HG02610 (cell line): ENCODE measurements around the gene CLEC11A.

Source experiments
- ATAC-seq: cut with Tn5 transposase; IDR thresholded peaks from one replicate; pipeline ENCODE4 v1.9.1; 2021; ENCODE audit warnings: mild to moderate bottlenecking, moderate library complexity; ENCODE audit not compliant: unreplicated experiment

CLEC11A gene

DNA sequence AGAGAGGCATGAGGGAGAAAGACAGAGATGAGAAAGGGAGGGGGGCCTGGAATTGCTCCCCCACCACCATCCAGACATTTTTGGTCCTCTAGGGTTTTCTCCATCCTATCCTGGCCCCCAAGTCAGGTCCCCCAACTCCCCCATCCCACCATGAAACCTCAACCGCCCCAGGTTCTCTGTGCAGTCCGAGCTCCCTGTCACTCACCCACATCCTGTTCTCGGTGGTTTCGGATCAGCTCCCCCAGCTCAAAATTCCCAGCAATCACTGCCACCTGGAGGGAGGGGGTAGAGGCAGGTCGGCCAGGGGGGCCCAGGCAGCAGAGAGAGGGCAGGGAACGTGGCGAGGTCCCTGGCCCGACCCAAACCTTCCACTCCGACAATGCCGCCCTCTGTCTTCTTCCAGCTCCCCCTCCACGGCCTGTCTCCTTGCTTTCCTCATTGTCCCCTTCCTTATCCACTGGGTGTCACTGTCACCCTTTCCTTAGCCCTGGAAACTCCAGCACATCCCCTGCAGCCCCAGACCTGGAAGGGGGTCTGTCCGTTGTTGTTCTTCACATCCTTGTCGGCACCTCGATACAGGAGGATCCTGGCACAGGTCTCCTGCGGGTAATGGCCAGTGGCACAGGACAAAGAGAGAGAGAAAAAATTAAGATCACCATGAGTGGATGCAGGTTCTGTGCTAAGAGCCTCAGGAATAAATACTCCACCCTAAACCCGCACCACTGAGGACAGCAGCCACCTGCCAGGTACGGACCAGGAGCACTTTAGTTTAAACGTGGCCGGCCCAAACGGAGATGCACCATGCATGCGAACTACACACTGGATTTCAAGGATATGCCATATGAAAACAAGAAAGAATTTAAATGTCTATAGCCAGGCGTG is 19.0 kb upstream of the CLEC11A start:
- no peak for ATAC-seq

DNA sequence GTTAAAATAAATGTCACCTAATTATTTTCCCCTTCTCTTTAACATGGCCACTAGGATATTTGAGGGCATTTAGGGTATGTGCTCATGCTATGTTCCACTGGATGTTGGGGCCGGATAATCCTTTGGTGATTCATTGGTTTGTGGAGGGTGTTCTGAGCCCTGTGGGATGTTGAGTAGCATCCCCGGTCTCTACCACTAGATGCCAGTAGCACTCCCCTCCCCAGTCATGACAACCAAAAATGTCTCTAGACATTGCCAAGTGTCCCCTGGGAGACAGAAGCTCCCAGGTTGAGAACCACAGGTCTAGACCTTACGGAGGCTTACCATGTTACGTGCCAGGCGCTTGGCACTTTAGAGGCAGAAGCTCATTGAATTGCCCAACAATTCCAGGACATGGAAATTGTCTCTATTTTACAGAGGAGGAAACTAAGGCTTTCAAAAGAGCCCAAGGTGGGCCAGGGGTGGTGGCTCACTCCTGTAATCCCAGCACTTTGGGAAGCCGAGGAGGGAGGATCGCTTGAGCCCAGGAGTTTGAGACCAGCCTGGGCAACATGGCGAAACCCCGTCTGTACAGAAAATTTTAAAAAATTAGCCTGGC is 17.6 kb upstream of the CLEC11A start:
- no peak for ATAC-seq

DNA sequence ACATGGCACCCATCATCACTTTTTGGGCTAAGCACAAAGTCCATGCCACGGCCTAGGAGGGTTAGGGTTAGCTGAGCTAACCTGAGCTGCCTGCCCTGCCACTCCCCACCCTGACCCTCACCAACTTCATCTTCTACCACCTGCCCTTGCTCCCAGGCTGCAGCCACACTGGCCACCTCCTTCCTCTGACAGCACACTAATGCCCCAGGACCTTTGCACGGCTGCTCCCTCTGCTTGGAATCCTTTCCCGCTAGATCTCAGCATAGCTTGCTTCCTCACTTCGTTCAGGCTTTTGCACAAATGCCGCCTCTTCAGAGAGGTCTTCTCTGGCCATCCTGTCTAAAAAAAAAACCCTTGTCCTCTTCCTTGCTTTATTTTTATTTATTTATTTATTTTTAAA is 16.8 kb upstream of the CLEC11A start:
- no peak for ATAC-seq

DNA sequence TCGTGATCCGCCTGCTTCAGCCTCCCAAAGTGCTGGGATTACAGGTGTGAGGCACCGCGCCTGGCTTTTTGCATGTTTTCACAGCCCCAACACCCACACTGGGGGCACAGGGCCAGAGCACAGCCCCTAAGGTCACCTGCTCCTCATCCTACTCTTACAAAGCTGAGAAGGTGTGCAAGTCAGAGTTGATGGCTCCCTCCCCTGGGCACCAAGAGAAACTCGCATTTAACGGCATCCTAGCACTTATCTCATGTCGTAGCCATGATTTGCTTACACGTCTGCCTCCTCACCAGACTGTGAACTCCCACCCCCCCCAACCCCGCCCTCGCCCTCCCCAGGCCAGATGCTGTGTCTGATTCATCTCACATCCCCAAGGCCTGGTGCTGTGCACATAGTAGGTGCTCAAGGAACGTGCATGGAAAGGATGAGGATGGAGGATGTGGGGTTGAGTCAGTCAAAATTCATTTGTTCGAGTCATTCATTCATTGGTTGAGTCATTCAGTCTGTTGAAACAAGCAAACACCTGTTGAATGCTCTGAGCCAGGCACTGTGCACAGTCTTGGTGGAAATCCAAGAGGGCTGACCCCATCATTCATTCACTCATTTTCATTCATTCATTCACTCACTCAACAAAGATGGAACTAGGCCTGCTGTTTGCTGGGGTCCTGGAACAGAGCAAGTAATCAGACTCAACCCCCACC is 14.8 kb upstream of the CLEC11A start:
- no peak for ATAC-seq

DNA sequence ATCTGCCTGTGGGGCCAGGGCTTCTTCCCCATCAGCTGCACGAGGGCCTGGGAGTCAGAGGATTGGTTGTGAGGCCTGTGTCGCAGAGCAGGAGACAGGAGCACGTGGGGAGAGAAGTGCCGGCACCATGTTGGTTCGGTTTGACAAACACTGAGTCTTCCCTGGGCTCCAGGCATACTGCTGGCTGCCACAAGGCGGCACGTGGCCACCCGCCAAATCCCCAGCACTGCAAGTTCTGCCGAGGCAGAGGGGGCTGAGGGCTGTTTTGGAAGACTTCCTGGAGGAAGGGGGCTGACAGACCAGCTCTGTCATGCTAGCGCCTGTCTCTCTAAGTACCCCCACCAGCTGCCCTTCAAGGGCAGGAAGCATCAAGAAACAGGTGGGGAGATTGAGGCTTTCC is 13.1 kb upstream of the CLEC11A start:
- no peak for ATAC-seq

DNA sequence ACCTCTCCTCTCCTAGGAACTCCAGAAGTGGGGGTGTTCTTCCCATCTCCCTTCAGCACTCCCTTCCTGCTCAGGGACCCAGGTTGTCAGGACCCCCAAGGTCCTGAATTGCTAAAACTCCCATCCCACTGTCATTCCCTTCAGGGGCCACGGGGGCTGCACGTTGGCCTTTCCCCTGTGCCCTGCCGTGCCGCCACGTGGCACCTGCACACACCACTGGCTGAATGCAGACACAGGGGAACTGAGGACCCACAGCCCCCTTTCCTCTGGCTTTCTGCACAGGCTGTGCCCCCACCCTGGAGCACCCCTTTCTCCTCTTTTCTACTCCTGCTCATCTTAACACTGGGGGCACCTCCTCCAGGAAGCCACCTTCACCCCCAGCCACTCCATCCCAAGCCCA is 12.6 kb upstream of the CLEC11A start:
- no peak for ATAC-seq

DNA sequence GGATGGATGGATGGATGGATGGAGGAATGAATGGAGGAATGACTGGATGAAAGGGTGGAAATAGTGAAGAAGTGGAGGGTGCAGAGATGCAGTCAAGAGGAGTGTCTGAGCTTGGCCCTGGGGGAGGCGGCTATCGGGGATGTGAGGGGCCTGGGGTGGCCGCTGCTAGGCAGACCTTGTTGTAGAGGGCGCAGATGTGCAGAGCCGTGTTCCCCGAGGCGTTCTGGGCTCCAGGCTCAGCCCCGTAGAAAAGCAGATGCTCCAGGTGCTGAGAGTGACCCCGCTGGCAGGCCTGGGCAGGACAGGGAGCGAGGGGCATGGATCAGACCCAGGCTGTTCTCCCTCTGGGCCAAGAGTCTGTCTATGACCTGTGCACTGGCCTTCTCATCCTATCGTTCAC is 12.0 kb upstream of the CLEC11A start:
- no peak for ATAC-seq

DNA sequence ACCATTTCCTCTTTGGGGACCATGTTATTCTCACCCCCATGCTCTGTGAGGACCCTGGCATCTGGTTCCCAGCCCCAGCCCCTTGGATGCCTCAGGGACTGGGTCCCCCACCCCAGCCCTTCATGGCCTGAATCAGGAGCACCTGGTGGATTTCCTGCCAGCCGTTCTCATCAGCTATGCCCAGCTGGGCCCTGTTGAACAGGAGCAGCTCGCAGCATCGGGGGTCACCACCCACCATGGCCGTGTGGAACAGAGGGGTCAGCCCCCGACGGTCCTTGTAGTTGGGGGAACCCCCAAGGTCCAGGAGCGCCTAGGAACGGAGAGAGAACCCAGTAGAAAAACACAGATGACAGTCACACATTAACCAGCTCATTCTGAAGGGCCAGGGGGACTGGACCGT is 11.4 kb upstream of the CLEC11A start:
- no peak for ATAC-seq

DNA sequence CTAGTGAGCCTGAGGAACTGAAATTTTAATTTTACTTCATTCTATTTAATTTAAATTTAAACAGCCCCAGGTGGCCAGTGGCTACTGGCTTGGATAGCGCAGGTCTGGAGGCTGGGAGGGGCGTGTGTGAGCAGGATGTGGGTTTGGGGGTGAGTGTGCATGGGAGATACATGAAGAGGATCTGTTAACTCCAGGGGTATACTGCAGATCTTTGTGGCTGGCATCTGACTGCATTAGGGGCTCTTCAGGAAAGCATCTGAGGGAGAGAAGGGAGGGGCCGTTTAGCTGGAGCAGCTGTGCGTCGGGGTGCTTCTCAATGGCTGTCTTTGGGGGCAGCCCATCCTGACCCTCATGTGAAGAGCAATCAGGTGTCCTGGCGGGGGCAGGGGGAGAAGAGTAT is 10.3 kb upstream of the CLEC11A start:
- ATAC-seq, result no peak

DNA sequence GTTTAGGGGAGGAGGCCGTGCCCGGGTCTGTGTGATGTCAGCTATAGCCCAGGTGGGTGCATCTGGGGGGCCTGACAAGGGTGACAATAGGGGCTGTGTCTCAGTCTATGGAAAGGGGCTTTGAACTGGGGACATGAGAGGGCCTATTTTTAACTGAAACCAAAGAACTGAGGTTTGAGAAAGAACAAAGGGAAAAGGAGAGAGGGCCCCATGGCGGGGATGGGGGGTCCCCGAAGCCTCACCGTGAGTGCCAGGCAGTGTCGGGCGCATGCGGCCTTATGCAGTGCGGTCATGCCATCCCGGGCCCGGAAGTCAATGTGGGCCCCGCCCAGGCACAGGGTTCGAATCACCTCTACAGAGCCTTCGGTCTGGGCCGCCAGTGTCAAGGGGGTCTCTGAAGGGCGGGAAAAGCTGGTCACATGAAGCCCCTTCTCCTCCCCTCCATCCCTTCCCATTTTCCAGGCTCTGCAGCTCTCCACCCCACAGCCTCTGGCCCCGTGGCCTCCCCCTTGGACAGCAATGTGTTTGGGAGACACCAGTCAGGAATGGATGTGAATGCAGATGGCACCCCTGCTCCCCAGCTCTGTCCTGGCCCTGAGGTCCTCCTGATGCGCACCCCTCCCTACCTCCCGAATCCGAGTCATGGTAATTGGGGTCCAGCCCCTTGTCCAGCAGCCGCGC is 9.5 kb upstream of the CLEC11A start:
- no peak for ATAC-seq

DNA sequence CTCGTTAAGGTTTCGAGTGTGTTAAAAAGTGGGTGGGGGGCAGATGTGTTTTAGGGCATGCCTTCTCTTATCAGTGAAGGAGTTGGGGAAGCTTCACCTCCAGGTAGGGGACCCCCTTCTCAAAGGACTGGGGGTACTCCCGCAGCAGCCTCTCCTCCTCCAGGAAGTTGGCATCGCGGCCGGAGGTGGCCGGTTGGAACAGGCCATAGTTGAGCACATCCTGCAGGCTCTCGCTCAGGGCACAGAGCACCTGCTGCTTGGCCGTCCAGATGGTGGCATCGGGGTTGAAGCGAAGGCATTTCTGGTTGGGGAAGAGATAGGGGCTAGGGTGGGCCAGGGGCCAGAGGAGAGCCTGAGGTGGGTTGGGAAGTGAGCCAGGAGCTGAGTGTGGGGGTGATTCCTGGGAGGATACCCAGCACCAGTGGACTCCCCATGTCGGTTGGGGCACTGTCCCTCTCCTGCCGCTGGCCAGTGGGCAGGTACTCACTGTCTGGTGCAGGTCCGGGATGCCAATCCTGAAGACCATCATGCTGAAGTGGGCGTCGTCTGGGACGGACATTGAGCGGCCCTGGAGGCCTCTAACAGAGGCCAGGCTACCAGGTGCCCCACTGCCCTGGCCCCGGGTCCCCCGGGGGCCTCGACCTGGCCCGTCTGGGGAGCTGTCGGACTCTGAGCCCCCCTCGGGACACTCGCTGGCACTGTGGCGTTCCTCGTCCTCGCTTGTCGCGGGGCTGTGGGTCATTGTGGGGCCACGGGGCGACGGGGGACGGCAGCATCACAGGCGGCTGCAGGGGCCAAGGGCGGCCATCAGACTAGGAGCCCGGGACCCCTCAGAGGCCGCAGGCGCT is 6.8 kb upstream of the CLEC11A start:
- ATAC-seq, result no peak

DNA sequence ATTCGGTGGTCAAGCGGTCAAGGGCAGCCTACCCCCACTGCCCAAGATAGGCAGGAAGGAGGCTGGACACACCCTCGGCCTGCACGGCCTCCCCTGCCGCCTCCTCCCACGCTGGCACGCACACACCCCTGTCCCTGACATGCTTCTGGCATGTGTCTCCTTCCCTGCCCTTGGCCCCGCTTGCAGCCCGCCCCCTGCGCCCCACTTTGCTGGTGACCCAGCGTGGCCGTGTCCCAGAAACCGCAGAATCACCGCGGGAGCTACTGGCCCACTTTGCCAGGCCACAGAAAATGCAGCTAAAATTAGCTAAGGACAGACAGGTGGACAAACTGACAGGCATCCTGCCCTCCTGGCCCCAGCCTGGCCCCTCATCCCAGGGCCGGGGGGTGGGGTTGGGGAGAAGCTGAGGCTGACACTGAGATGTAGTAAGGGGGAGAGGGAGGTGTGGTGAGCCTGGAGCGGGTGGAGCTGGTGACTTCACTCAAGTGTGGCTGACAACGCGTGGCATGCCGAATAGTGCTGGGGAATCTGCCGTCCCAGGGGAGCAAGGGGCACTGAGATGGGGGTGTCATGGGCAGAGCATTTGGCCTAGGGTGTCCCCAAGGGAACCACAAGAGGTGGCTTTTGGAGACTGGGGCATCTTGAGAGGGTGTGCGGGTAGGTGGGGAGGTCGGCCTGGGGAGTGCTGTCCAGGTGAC is 6.0 kb upstream of the CLEC11A start:
- ATAC-seq, result no peak

DNA sequence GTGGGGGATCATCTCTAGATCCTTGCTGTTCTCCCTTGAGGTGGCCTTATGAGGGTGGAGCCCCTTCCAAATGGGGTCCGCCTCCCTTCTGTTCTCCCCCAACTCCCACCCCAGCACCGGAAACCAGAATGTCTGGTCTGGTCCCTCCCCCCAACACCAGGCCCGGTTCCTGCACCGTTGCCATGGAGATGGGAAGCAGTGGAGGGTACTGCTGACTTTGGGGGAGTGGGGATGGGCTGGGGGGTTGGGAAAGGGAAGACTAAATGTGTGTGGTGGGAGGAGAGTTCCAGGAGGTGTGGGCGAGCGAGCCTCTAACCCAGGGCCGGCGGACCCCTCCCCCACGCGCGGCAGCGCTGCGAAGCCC is 5.3 kb upstream of the CLEC11A start:
- no peak for ATAC-seq

DNA sequence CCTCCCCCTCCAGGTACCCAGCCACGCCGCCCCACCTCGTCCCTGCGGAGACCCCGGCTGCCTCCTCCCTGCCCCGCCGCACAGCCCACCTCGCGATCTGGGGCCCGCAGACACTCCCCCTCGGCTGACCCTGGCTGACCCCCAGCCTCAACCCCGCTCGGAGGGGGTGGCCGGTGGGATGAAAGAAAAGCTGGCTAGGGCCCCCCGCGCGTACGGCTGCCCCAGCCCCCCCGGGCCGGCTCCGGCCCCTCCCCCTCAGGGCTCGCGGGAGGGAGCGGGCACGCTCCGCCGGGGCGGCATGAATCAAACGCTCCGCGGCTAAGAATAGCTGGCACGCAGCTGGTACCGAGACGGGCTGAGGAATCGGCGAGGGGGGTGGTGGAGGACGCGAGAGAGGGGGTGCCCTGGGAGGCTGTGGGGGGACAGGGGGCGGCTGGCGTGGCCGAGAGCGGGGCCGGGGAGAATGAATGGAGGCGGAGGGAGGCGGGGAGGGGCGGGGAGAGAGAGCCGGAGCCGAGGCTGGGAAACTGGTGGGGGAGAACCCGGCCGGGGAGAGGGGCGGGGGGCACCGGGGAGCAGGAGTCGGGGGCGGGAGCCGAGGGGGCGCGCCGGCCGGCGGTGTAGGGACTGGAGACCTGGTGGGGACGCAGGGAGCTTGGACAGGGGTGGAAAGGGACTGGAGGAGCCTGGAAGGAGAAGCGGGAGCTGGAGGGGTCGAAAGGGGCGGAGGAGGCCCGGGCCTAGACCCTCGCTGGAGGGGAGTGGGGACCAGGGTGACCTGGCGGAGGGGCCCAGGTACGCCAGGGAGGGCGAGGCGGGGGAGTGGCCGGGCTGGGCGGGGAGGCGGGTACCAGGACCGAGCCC is 4.7 kb upstream of the CLEC11A start:
- ATAC-seq, result no peak

DNA sequence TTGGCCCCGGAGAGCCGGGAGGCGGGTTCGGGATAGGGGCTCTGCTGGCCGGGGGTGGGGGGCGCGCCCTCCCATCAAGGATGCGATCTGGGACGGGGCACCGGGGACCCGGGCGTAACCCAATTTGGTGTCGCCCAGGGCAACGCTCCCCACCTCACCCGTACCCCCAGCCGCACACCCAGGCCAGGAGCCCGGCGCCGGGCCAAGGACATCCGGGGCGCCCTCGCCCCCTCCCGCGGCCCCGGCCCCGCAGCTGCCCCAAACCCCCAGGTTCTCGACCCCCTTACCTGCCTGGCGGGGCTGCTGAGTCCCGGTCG is 4.1 kb upstream of the CLEC11A start:
- ATAC-seq, result no peak

DNA sequence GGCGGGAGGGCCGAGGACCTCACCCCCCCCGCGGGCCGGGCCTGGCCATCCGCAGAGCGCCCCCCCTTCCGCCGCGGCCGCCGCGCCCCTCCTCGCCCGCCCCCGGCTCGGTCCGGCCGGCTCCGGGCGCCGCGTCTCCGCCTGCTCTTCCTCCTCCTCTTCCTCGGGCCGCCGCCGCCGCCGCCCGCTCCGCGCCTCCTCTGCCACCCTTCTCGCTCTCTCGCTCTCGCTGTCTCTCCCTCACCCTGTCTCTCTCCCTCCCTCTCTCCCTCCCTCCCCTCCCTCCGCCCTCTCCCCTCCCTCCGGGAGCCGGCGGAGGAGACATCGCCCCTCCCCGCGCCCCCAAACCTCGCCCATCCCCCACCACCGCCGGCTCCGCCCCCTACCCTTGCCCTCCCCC is 3.6 kb upstream of the CLEC11A start, which contains the start of gene SHANK1:
SHANK1 (minus strand) TSS at position 237 of the 400 bp plus-strand sequence. CDS start 2,883 bp downstream, outside the sequence.
- ATAC-seq, result no peak

DNA sequence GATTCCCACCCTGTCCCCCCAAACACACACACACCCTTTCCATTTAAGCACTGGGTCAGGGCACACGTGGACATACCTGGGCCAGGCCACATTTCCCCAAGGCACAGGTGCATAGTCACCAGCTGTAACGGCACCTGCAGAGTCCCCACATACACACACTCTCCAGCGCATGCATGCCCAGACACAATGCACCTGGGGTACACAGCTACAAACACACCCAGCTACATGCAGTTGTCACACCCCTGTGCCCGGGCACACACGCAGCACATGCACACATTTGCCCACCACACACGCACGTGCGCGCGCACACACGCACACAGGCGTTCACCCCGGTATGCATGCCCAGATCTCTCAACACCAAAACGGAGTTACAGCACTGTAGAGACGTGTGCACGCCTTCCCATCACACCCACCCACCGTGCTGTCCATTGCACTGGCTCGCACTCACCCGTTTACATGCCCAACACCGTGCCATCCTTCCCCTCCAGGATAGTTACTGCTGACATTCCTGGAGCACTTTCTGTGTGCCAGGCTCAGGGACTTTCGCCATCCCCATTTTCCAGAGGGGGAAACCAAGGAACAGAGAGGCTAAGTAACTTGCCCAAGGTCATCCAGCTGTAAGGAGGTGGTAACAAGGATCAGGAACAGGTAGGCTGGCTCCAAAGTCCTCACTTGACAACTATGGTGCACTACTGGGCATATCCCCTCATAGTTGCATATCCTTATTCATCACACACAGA is 2.8 kb upstream of the CLEC11A start:
- no peak for ATAC-seq

DNA sequence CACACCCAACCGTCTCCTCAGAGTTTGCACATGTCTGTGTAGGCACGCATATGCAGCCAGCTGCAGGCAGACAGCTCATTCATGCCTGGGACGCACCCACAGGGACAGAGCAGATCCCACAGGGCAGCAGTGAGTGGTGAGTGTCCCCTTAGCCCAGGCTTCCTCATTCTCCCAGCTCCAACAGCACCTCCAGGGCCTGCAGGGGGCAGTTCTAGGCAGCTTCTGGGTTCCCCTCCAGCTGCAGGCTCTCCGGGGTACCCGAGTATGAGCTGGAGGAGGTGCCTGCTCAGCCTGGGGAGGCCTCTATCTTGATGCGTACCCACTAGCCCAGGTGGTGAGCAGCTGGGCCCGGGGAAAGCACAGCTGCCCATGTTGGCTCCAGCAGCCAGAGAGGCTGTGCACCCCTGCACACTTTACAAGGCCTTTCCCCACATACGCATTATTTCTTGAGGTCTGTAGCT is 2.2 kb upstream of the CLEC11A start:
- ATAC-seq, result no peak
